Measurements from ENCODE around the gene CAPSL.
"Not testable (repeated sequence)": the region's sequence is repeated elsewhere in the genome, so short reads cannot be mapped to it uniquely, and the experiment has no call there.

Gene CAPSL

DNA sequence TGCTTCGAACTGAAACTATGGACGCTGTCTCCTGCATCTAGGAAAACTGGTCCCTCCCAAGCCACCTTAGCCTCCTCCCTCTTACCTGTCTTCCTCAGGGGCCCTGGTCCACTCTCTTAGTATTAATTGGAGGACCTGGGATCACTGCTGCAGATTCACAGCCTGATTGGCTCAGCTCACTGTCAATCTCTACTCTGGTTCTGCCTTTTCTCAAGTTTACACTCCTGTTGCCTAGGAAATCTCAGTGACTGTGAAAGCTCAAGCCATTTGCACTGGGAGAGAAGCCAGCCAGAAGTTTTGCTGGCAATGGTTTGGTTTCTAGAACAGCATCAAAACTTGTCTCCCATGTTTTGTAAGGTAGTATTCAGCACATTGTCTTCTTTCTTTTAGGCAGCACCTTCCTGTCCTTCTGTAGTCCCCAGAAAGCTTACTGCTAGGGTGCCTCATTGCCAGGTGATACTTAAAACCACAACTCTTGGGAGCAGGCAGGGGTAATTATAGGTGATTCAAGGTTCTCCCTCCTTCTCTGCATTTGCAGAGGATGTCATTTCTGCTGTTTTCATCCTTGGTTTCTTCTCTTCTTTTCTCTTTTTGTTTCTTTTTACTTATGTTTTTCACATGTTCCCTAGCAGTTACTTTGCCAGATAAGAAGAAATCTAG, at the start of gene CAPSL:
CAPSL (minus strand) TSS at position 55 of the 660 bp plus-strand sequence. CDS start 17,502 bp downstream, outside the sequence.
- no peak for DNase-seq (ENCODE audit: low read depth)

DNA sequence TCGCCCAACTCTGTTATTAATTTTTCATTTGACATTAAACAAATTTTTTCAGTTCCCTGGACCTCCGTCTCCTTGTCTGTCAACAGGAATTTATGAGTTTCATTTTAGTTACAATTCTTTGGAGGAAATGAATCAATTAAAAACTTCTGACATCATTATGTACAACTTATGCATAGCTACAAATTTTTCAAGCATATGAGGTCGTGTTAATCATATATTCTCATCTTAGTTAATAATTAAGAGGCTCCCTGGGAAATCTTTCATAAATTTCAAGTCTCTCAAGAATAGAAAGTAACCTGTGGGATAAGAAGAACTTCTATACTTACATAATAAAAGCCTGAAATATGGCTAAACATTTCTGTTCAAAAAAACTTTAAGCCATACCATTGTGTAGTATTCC, 49.4 kb upstream of the CAPSL start:
- no peak for DNase-seq (ENCODE audit: low read depth)

DNA sequence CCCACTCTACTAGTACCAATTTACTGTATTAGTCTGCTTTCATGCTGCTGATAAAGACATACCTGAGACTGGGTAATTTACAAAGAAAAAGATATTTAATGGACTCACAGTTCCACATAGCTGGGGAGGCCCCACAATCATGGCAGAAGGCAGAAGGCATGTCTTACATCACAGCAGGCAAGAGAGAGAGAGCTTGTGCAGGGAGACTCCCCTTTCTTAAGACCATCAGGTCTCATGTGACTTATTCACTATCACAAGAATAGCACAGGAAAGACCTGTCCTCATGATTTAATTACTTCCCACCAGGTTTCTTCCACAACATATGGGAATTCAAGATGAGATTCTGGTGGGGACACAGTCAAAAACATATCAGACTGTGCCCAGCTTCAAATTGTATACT, 41.3 kb upstream of the CAPSL start:
- DNase-seq (ENCODE audit: low read depth) = no peak

GRCh38 chr5:35976859-35977258, 38.4 kb upstream of the CAPSL start:
- DNase-seq (ENCODE audit: low read depth) = not testable (repeated sequence)

DNA sequence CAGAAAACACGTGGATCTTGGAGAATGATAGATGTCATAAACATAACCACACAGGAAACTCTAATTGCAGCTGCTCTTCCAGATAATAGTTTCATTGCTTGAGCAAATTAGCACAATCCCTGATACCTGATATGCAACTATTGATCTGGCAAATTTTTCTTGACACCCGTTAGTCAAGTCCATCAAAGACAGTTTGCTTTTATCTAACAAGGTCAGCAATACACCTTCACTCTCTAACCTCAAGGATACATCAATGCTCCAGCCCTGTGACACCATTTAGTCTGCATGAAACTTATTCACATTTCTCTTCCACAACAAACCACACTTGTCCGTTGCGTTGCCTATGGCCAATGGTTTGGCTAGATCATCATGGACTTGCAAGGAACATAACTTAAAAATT, 36.1 kb upstream of the CAPSL start:
- DNase-seq (ENCODE audit: low read depth) = no peak

DNA sequence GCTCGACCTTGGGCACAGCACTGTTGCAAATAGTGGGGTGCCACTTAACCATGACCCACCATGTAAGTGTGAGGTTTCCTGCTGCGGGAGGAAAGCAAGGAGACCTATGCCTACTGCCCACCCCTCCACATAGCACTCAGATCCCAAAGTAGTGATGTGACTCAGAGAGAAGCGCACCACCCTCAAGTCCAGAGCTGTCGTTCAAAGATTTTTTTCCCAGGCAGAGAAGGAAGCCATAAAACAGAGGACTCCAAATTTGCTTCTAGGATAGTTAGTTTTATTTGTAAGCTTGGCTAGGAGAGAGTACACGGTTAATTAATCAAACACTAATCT, 33.4 kb upstream of the CAPSL start:
- DNase-seq (ENCODE audit: low read depth) = no peak

GRCh38 chr5:35971186-35971877, 32.9 kb upstream of the CAPSL start:
- DNase-seq (ENCODE audit: low read depth) = no peak

- no peak for DNase-seq (ENCODE audit: low read depth)
Measured at GRCh38 chr5:35963381-35963843, 25.0 kb upstream of the CAPSL start.

DNA sequence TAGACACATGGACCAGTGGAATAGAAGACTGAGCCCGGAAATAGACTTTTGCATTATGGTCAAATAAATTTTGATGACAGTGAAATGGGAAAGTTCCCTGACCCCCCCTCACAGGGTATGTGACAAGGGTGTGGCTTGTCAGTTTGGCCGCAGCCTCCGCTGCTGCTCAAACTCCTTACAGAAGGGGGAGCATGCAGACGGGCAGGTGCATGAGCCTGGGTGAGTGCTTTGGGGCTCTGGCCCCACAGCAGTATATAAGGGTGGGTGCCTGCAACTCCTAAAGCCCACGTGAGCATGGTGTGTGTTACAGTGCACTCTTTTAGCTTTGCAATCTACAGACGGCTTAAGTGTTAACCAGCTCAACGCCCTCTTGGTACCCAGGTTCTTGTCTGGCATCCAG, 21.9 kb upstream of the CAPSL start:
- no peak for DNase-seq (ENCODE audit: low read depth)

- no peak for DNase-seq (ENCODE audit: low read depth)
Measured at GRCh38 chr5:35956429-35956828, 18.0 kb upstream of the CAPSL start.

DNA sequence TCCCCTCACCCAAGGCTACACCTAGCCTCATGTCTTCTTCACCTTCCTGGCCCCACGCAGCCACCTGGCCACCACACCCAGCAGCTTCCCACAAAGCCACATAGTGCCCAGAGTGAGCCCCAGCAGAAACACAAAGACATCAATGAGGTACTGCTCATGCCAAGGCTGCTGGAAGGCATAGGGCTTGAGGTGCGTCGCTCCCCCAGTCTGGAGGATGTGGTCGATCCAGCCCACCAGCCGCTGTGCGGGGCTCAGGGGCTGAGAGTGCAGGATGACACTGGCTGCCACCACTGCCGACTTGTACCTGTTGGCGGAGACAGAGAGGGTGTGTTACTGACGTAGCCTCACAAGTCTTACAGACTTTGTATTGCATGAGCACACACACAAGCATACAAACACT, 15.8 kb upstream of the CAPSL start:
- DNase-seq (ENCODE audit: low read depth) = no peak

DNA sequence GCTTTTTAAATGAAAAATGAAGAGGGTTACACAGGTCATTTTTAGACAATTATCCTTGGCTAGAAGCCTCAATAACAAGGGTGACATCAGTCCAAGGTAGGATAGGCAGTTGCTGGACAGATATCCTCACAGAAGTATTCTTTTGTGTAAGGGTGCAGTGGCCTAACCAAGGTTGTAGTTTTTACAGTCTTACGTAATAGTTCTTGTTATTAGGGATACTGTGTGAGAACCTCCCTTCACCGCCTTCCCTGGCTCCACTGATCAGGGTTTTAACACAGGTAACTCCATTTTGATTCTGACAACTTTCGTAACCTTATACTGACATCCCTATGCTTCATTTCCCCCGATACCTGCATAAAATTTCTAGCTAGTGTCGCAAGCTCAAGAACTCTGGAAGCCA, 8.7 kb upstream of the CAPSL start:
- DNase-seq (ENCODE audit: low read depth) = no peak

GRCh38 chr5:35939639-35940038, 1.2 kb upstream of the CAPSL start:
- DNase-seq (ENCODE audit: low read depth) = no peak

- peak; percentile 33 for DNase-seq (ENCODE audit: low read depth)
Measured at GRCh38 chr5:35926389-35927051, 11.9 kb downstream of the CAPSL start.

GRCh38 chr5:35924950-35925722, 13.3 kb downstream of the CAPSL start:
- peak; percentile 72 for DNase-seq (ENCODE audit: low read depth)

DNA sequence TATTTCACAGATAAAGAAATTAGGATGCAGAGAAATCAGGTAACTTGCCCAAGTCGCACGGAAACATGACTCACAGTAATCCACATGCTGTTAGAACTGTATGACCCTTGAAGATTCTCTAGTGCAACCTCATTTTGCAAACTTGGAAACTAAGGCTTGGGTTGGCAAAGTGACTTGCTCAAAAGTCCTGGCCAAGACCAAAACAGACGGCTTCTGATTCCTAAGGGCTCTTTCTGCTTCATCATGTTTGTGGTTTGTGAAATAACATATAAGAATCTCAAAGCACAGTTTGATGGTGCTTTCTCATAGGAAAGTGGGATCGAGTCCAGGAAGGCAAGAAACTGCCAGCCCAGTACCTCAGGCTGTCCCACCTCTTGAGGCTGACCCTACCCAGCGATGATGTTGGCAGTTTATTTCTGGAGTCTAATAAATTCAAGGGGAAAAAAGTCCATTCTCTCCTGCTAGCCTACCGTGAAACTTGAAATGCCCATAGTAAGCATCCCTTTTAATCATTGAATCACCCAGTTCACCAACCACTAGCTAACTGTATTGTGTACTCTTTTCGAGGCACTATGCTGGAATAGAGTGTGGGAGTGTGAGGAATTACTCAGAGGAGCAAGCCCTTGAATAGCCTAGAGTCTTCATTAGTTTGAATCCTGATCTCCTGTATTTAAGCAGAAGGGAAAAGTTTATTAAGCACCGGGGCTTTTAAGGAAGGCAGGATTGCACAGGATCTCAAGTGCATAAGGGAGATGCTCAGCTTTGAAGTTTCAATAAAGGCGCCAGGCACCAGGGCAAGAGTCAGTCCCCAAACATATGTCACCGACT, 14.1 kb downstream of the CAPSL start:
- no peak for DNase-seq (ENCODE audit: low read depth)

DNA sequence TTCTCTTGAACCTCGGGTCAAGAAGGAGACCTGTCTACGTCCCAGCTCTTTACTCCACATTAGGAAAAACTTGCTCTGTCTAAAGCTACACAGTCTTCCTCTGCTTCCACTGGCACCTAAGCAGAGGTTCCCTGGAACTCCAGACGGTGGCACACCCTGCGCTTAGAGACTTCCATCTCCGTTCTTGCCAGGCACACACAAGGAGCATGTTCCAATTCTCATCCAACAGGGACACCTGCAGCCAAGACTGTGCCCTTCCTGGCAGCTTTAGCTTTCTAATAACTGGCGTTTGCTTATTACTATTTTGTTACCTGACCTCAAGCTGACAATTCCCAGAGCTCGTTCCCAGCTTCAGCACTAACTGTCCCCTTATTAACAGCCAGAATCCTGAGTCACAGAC, 16.0 kb downstream of the CAPSL start:
- no peak for DNase-seq (ENCODE audit: low read depth)

DNA sequence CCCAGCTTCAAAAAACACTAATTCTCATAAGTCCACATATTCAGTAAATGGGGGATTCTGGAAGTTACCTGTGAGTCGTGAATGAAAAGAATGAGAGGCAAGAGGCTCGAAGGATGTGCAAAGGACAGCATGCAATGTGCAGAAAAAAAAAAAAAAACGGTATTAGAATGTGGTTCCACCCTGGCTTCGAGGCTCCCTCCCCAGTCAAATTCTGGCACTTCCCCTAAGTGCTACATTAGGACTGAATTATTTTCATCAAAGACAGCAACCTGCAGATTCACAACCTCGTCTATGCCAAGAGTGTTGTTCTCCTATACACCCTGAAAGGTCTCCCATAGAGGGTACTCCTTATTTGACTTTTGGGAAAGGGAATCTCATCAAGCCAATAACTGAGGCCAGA, 16.5 kb downstream of the CAPSL start:
- DNase-seq (ENCODE audit: low read depth) = no peak

DNA sequence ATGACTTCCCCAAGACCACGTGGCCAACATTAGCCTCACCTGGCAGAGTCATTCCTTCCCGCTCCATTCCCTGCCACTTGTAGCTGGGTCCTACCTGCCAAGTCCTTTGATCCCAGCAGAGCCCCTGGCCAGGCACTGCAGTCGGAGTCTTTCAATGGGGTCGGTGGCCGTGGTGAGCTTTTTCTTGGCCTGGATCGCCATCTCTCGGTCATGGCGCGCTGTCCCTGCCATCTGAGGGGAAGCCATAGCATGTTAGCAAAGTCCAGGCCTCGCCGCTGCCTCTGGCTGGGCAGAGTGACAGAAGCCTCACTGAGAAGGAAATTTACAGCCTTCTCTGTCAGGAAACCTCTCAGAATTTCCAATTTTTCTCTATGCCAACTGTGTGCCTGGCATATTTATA, 17.5 kb downstream of the CAPSL start:
- DNase-seq (ENCODE audit: low read depth) = no peak

- DNase-seq (ENCODE audit: low read depth) = no peak
Measured at GRCh38 chr5:35919191-35919590, 19.2 kb downstream of the CAPSL start.

GRCh38 chr5:35908814-35909213, 29.6 kb downstream of the CAPSL start:
- DNase-seq (ENCODE audit: low read depth) = no peak

- DNase-seq (ENCODE audit: low read depth) = no peak
Measured at GRCh38 chr5:35908228-35908627, 30.2 kb downstream of the CAPSL start.
